Effector memory CD8-positive, alpha-beta T cell (primary cell): ENCODE results near the gene NECTIN4.

Source experiments
- ATAC-seq: fragments of 150-1000 bp; cut with Tn5 transposase; replicated peaks from 2 replicates; pipeline ENCODE4 v1.10.0; 2021; ENCODE audit warnings: mild to moderate bottlenecking, moderate library complexity
- DNase-seq, 3 experiments: peaks; one replicate each; pipeline ENCODE4 v3.0.0; 2021
- H3K27ac Mint-ChIP-seq, 2 donors: one replicate each; pipeline ENCODE4 v1.8.0; 2022; ENCODE audit warnings: mild to moderate bottlenecking in 2 of 2, mixed read lengths in 2 of 2, moderate library complexity in 2 of 2
- H3K27me3 Mint-ChIP-seq, 2 donors: one replicate each; pipeline ENCODE4 v1.8.0; 2022; ENCODE audit warnings: mixed read lengths in 2 of 2
- H3K36me3 Mint-ChIP-seq: one replicate; pipeline ENCODE4 v1.8.0; 2022; ENCODE audit warnings: mild to moderate bottlenecking, moderate library complexity, mixed read lengths; ENCODE audit not compliant: insufficient read depth
- H3K4me1 Mint-ChIP-seq, 2 donors: one replicate each; pipeline ENCODE4 v1.8.0; 2022; ENCODE audit warnings: low read depth in 2 of 2, mixed read lengths in 2 of 2
- H3K4me3 Mint-ChIP-seq, 2 donors: one replicate each; pipeline ENCODE4 v1.8.0; 2022; ENCODE audit warnings: mild to moderate bottlenecking in 2 of 2, mixed read lengths in 2 of 2, moderate library complexity in 2 of 2
- H3K9me3 Mint-ChIP-seq, 2 donors: one replicate each; pipeline ENCODE4 v1.8.0; 2022; ENCODE audit warnings: mixed read lengths in 2 of 2

NECTIN4 gene

DNA sequence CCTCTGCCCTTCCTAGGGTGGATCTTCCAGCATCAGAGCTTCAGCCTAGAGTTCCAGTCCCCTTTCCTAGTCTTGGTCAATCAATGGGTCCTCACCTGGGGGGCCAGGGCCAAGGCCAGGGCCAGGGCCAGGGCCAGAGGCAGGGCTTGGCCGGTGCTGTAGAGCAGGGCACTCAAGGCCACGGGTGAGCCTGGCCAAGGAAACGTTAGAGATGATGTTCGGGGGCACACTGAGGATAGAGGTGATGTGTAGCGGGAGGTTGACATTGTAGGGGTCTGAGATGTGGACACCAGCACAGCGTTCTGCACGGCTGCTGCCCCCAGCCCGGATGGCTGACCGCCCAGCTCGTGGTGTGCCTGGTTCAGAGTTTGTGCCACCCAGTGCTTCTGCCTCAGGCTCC lies 38.1 kb downstream of the NECTIN4 start:
- Mint-ChIP-seq H3K27ac (peak overlapping the region; percentile 10 to 54), H3K27me3 (no peaks in the 10 kb centered on the region), H3K4me1 (peaks cover 34 to 35% of the 10 kb centered on the region in 2 donors), H3K36me3 (peaks cover 86% of the 10 kb centered on the region), H3K4me3 (no peak overlapping the region), H3K9me3 (no peaks in the 10 kb centered on the region)
- no peak for DNase-seq
- ATAC-seq = no peak

DNA sequence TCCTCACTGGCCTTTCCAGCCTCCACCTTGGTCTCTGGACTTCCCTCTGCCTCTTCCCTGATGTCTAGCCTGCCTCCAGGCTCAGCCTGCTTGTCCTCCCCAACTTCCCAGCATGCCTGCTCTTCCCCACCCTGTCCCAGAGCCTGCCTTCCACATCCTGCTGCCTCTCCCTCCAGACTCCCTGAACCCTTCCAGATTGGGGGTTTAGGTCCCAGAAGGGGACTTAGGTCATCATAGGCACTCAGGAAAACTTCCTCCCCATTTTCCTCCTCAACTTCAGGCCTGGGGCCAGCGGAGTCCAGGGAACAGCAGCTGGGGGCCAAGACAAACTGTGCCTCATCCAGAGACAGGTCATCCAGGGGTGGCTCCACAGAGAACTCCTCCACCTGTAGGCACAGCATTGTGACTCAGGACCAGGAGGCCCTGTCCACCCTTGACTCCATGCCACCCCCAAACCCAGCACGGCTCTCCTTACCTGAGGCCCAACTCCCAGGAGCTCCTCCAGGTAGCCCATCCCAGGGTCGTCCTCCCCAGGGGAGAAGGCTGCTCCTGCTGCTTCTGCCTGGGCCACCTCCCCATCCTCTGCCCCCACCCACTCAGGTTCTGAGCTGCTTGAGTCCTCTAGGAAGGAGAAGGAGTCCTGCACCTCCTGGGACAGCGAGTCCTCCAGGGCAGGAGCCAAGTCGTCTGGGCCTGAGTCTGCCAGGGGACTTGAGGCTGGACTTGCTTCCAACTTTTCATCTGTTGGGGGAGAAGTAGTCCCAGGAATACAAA lies 40.2 kb downstream of the NECTIN4 start:
- Mint-ChIP-seq H3K27me3 (no peaks in the 10 kb centered on the region), H3K27ac (peak overlapping the region; percentile 78 to 81), H3K4me3 (peak overlapping the region in 1 of 2 donors; percentile 25), H3K4me1 (peaks cover 42 to 45% of the 10 kb centered on the region in 2 donors), H3K36me3 (peaks cover 89% of the 10 kb centered on the region), H3K9me3 (no peaks in the 10 kb centered on the region)
- no peak for DNase-seq
- no peak for ATAC-seq

DNA sequence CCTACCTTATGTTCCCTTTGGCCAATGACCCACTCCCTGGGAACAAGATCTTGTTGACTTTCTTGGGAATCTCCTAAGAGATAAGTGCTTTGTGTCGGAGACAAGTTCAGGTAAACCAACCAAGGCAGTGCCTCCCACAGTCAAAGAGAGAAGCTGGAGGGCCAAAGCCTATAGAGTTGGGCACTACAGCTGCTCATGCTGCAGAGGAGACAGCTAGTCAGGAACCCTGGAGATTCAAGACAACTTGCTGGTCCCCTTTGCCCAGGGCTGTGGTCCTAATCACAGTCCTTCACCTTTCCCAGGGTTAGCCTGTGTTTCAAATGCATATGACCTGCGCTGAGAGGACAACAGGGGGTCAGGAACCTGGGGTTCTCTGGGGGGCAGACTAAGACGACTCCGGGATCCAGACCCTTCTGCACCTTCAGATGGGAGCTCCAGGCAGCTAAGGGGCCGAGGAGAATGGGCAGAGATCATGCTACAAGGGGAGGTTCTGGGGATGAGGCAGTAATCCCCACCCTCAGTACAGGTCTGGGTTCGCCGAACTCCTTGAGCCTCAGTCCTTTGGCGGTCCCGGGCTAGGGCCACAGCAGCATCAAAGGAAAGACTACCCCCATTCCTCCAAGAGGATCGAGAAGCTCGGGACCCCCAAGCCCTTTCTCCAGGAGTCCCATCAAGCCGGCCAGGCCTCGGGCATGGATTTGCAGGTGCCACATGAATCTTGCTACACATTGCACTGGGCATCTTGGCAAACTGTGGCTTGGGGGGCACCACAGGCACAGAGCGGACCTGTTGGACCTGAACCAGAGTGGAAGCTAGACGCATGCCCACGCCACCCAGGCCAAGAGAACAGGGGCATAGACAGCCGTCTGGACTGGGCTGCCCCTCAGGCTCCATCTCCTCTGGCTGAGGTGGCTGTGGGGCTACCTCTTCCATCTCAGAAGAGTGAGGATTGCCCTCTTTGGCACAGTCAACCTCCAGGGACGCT lies 41.6 kb downstream of the NECTIN4 start:
- Mint-ChIP-seq H3K9me3 (no peaks in the 10 kb centered on the region), H3K36me3 (peaks cover 84% of the 10 kb centered on the region), H3K4me3 (peak overlapping the region in 1 of 2 donors; percentile 17), H3K4me1 (peaks cover 39 to 46% of the 10 kb centered on the region in 2 donors), H3K27ac (peak overlapping the region; percentile 97 to 98), H3K27me3 (no peaks in the 10 kb centered on the region)
- DNase-seq = no peak
- no peak for ATAC-seq

DNA sequence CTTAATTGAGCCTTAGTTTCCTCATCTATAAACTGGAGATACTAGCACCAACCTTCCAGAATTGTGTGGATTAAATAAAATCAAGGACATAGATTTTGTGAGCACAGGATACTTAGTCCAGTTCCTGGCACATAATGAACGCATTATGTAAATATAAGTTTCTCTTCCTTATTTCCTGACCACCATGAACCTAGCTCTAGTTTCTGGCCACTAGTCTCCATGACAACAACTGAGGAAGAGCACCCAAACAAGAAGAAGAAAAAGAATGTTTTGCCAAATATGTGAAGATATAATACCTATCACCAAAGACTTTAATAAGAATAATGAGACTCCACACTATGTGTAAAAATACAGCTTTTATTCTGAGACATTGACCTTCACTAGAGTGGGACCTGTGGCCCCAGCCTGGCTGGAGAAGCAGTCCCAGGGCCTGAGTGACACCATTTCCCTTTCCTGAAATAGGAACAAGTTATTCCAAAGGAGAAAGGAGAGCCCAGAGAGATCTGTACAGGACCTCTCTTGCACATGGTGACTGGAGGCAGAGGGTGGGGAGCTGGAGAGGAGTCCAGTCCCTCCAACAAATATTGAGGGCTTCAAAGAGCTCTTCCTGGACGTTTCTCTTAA lies 42.6 kb downstream of the NECTIN4 start:
- Mint-ChIP-seq H3K36me3 (peaks cover 78% of the 10 kb centered on the region), H3K4me1 (peaks cover 40 to 48% of the 10 kb centered on the region in 2 donors), H3K9me3 (no peaks in the 10 kb centered on the region), H3K27ac (peak overlapping the region; percentile 97 to 98), H3K27me3 (no peaks in the 10 kb centered on the region), H3K4me3 (peak overlapping the region; percentile 91)
- ATAC-seq (no peak), DNase-seq (no peak)

DNA sequence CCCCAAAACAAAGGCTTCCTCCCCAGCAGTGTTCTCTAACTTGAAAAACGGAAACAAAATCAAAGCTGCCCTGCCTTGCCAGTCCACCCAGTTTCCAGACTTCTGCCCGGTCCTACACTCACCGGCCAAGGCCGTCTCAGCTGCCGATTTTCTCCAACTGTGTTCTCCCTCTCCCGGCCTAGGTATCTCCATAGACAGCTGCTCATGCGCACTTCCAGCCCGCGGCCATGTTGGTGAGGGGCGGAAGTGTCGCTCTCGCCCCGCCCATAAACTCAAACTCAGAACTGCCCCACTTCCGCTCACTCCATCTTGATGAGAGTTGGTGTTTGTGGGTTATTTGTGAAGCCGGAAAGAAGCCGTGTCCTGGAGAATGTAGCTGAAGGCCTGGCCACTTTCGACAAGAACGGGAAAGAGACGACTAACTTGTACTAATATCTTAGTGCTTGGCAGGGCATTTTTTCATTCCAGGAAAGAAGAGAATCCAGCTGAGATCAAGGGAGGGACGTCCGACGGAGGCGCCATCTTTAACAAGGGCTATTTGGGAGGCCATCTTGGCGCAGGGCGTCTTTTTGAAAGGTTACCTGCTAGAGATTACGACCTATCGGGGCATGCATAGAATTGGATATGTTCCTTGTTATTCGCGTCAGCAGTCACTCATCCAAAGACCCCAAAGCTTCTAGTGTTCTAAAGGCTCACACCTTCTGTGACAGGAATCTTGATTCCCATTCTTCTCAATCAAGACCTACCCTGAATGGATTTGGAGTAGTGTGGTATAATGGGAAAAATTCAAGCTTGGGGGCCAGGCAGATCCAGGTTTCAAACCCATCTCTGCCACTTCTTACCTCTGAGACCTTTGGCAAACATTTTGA lies 43.4 kb downstream of the NECTIN4 start, which contains the start of gene USF1:
TSS of gene USF1 (minus strand) at position 242 of the 869 bp plus-strand sequence. CDS start 2,702 bp downstream, outside the sequence.
- H3K27ac Mint-ChIP-seq = peak within 1 kb of the TSS; percentile 97 to 98
- H3K27me3 Mint-ChIP-seq = no peaks in the 10 kb centered on the region
- peak; percentile 91 to 97 (median 94) for DNase-seq
- ATAC-seq = peak; percentile 81
- H3K4me3 Mint-ChIP-seq = peak within 1 kb of the TSS; percentile 91
- peaks cover 44 to 52% of the 10 kb centered on the region in 2 donors for H3K4me1 Mint-ChIP-seq
- no peaks in the 10 kb centered on the region for H3K9me3 Mint-ChIP-seq
- peaks cover 78% of the 10 kb centered on the region for H3K36me3 Mint-ChIP-seq

DNA sequence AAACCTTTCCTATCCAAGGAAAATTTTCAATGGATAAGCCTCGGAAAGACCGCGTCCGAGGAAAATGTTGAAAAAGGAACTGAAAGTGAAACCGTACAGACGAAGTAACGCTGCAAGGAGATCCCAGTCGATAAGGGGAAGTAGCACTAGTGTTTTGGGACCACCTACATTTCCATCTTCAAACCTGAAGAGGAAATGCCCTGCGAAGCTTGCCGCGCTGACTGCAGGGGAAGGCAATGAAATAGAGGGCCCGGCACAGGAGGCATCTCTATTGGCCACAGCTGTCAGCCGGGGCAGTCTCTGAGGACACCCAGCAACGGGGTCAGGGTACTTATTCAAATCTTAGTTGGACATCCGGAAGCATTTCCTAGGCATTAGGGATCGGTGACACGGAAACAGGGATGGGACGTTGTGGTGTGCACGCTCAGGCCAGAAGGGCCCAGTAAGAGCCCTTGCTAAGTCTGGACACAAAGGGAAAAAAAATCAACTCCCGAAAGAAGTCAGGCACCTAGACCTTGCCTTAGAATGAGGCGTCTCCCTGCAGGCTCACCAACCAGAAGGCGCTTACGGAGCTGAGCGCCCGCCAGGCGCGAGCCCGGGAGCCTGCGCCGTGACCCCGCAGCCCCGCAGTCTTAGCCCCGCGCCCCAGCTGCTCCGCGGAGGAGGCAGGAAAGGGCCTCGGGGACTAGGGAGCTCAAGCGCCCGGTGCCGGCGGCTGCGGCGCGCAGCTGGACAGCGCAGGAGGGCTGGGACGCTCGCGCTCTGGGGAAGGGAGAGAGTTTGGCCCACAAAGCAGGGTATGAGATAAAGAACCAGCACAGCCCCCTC lies 44.2 kb downstream of the NECTIN4 start:
- Mint-ChIP-seq H3K27me3 (no peaks in the 10 kb centered on the region), H3K4me3 (peak overlapping the region; percentile 91), H3K9me3 (no peaks in the 10 kb centered on the region), H3K27ac (peak overlapping the region; percentile 97 to 98), H3K4me1 (peaks cover 44 to 52% of the 10 kb centered on the region in 2 donors), H3K36me3 (peaks cover 78% of the 10 kb centered on the region)
- ATAC-seq = peak; percentile 53
- DNase-seq = peak; percentile 49 to 56 (median 56)

DNA sequence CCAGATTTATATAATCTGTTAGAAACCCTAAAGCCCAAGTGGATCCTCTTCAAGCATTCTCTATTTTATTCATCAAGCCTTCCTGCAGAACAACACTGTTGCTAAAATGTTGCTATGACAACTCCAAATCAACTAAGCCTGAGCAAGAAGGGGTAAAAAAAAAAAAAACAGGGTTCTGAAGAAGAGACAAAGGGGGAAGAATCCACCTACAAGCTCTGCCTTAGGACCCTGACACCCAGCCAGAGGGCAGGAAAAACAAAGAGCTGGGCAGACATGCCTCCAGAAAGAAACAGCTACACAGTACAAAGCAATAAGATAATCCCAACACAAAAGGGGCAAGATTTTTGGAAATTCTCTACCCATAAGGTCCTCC lies 44.8 kb downstream of the NECTIN4 start:
- Mint-ChIP-seq H3K27ac (peak overlapping the region; percentile 97 to 98), H3K36me3 (peaks cover 78% of the 10 kb centered on the region), H3K4me1 (peaks cover 46 to 52% of the 10 kb centered on the region in 2 donors), H3K27me3 (no peaks in the 10 kb centered on the region), H3K4me3 (peak overlapping the region; percentile 91), H3K9me3 (no peaks in the 10 kb centered on the region)
- ATAC-seq (peak; percentile 12), DNase-seq (no peak)

DNA sequence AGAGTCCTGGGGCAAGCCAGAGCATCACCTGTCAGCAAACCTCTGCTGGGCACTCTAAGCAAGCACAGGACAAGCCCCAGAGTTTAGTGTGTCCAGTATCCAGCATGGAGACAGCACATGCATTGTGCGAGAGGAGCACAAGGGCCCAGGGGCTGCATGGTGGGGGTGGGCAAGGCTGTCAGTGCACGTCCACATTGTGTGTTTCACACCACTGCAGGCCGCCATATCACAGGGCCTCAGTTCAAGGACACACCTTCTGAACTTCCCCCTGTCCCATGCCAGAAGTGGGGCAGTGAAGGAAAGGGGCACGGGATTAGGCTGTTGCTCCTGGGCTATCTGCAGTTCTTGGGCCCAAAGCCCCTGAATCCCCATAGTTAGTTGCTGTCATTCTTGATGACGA lies 49.8 kb downstream of the NECTIN4 start:
- Mint-ChIP-seq H3K9me3 (no peaks in the 10 kb centered on the region), H3K27ac (peak overlapping the region; percentile 92 to 94), H3K4me1 (peaks cover 36 to 37% of the 10 kb centered on the region in 2 donors), H3K4me3 (peak overlapping the region; percentile 86 to 87), H3K27me3 (no peaks in the 10 kb centered on the region), H3K36me3 (peaks cover 55% of the 10 kb centered on the region)
- ATAC-seq (no peak), DNase-seq (no peak)

DNA sequence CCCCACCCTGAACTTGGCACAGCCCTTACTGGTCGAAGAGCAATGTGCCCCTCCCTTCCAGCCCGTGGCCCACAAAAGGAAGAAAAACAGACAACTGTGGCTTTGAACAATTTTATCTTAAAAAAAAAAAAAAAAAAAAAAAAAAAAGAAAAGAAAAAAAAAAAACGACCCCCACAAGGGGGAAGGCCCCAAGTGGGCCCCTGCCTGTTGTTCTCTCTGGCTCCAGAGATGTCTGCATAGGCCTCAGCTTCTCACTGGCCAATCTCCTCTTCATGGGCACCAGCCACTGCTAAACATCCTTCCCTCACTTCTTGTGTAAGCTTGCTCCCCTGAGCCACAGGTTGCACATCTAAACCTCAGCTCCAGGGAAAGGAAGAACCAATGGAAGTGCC lies 50.2 kb downstream of the NECTIN4 start:
- DNase-seq = no peak
- H3K27me3 Mint-ChIP-seq = no peaks in the 10 kb centered on the region
- peak overlapping the region; percentile 86 to 87 for H3K4me3 Mint-ChIP-seq
- peaks cover 51% of the 10 kb centered on the region for H3K36me3 Mint-ChIP-seq
- H3K4me1 Mint-ChIP-seq = peaks cover 32 to 33% of the 10 kb centered on the region in 2 donors
- no peak for ATAC-seq
- H3K27ac Mint-ChIP-seq = peak overlapping the region; percentile 92 to 94
- no peaks in the 10 kb centered on the region for H3K9me3 Mint-ChIP-seq

DNA sequence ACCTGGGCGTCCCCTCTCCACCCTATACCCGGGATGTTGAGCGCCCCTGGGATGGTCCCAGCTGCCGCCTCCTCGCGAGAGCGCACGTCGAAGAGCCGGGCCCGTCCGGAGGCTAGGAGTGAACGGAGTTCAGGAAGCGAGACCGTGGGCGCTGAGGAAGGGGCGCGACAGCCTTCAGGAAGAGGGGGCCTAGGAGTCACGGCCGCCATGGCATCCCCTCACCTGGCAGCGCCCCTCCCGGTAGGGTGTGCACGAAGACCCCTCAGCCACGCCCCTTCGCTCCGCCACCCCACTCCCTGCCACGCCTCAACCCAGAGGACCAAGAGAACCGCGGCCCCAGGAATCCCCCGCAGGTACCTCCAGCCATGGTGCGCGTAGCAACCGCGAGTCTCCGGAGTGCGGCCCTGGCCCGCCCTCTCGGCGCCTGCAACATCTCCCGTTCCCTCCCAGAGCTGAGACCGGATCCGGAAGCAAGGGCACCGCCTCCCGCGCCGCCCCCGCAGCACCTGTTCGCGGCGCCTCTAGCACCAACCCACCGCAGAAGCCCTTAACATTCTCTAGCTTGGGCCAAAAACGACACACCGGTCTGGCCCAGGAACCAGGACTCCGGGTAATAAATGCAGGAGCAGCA lies 50.7 kb downstream of the NECTIN4 start, which contains the start of gene TSTD1:
TSS of gene TSTD1 (minus strand) at position 442 of the 631 bp plus-strand sequence. CDS start at position 367, 75 bp downstream.
- peak; percentile 81 to 85 (median 84) for DNase-seq
- peak; percentile 91 for ATAC-seq
- H3K4me1 Mint-ChIP-seq = peaks cover 30 to 32% of the 10 kb centered on the region in 2 donors
- no peaks in the 10 kb centered on the region for H3K27me3 Mint-ChIP-seq
- H3K27ac Mint-ChIP-seq = peak within 1 kb of the TSS; percentile 92 to 94
- H3K36me3 Mint-ChIP-seq = peaks cover 47% of the 10 kb centered on the region
- no peaks in the 10 kb centered on the region for H3K9me3 Mint-ChIP-seq
- H3K4me3 Mint-ChIP-seq = peak within 1 kb of the TSS; percentile 86 to 87
